GM21528 (cell line): ENCODE results near the gene BLACAT1.
"Not testable (repeated sequence)": the region's sequence is repeated elsewhere in the genome, so short reads cannot be mapped to it uniquely, and the experiment has no call there.

Experiments
- ATAC-seq: cut with Tn5 transposase; IDR thresholded peaks from one replicate; pipeline ENCODE4 v1.9.1; 2021; ENCODE audit warnings: mild to moderate bottlenecking, moderate library complexity; ENCODE audit not compliant: unreplicated experiment, low FRiP score

BLACAT1 gene

GRCh38 chr1:205484985-205485967 is 29.4 kb upstream of the BLACAT1 start:
- ATAC-seq: no peak

DNA sequence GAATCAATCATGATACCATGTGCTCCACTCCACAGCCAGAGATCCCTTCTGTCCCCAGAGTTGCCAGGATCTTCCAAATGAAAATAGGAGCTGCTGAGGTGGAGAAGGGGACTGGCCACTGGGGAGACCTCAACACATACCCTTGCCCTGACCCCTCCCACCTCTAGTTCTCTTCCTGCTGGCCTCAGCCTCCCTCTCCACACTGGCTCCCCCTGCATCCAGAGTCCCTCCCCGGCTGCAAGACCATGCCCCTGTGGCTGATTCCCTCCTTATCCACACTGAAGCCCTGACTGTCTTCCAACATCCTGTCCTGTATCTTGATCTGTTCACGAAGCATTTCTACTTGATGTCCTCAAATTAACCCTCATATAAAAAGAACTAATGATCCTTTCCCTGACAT is 27.5 kb upstream of the BLACAT1 start:
- ATAC-seq: no peak

GRCh38 chr1:205482587-205482986 is 26.7 kb upstream of the BLACAT1 start:
- not testable (repeated sequence) for ATAC-seq

GRCh38 chr1:205481629-205482151 is 25.8 kb upstream of the BLACAT1 start:
- no peak for ATAC-seq

DNA sequence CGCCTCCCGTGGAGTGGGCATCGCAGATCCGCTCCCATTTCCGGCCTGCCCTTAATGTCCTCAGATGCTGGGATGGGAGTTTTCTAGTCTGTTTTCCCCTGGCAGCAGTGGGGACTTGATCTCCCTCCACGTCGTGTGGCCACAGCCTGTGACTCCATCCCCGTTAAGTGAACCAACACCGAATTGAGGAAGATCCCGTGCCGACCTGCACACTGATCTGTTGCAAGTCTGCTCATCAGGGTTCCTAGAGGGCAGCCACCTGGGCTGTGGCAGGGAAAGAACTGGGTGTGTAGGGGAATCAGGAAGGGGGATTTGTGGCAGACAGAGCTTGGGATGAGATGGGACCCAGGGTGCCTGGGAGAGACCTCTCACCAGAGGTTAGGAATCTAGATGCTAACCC is 25.4 kb upstream of the BLACAT1 start:
- ATAC-seq: no peak

GRCh38 chr1:205480349-205480985 is 24.6 kb upstream of the BLACAT1 start:
- ATAC-seq: no peak

GRCh38 chr1:205478985-205479384 is 23.1 kb upstream of the BLACAT1 start:
- not testable (repeated sequence) for ATAC-seq

DNA sequence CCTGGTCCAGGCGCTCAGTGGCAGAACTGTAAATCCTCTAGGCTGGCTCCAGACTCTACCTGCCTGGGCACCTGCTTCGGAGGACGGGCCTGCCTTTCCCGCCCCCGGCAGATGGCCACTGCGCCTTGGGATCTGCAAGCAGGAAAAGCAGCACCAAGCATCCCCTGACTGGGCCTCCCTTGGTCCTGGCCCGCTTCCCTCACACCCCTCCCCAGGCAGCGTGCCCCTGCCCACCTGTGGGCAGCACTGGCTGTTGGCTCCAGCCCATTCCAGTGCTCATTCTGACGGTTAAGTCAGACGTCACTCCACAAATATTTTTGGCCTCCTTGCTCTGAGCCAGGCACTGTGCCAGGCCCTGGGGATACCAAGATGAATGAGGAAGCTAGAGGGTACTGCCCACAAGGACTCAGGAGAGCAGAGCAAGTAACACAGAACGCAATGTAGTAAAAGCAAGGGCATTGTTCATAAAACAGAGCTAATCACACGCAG is 22.0 kb upstream of the BLACAT1 start:
- ATAC-seq: no peak

GRCh38 chr1:205477121-205477758 is 21.4 kb upstream of the BLACAT1 start:
- ATAC-seq: no peak

DNA sequence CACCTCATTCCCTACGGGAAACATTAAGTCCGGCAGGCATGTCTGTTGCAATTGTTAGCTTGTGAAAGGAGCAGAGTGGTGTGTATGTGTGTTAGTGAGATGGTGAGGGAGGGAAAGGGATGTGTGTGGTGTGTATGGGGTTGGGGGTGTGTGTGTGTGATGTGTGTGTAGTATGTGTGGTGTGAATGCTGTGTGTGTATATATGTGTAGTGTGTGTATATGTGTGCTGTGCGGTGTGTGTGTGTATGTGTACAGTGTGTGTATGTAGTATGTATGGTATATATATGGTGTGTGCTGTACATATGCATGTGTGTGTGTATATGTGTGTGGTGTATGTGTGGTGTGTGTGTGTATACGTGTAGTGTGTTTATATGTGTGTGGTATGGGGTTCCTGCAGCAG is 20.8 kb upstream of the BLACAT1 start:
- no peak for ATAC-seq

DNA sequence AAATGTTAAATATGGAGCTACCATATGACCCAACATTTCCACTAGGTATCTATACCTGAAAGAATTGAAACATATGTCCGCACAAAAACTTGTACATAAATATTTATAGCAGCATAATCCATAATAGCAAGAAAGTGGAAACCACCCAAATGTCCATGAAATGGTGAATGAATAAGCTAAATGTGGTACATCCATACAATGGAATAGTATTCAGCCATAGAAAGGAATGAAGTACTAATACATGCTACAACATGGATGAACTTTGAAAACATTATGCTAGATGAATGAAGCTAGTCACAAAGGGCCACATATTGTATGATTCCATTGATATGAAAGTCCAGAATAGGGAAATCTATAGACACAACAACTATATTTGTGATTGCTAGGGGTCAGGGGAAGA is 20.0 kb upstream of the BLACAT1 start:
- ATAC-seq: no peak

GRCh38 chr1:205474571-205474970 is 18.7 kb upstream of the BLACAT1 start:
- no peak for ATAC-seq

DNA sequence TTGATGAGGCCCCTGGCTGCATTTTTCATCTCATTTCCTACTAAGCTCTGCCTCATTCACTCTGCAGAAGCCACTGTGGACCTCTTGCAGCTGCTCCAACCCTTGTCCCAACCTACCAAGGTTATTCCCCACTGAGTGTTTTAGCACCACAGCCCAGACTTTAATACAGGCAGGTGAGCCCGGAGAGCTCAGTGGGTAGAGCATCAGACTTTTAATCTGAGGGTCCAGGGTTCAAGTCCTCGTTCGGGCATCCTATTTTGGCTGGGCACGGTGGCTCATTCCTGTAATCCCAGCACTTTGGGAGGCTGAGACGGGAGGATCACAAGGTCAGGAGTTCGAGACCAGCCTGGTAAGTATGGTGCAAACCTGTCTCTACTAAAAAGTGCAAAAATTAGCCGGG is 18.1 kb upstream of the BLACAT1 start:
- ATAC-seq: no peak

- ATAC-seq: no peak
Observed at GRCh38 chr1:205473475-205473874, 17.6 kb upstream of the BLACAT1 start.

GRCh38 chr1:205472737-205473441 is 17.0 kb upstream of the BLACAT1 start:
- no peak for ATAC-seq

- no peak for ATAC-seq
Observed at GRCh38 chr1:205470131-205470530, 14.3 kb upstream of the BLACAT1 start.

DNA sequence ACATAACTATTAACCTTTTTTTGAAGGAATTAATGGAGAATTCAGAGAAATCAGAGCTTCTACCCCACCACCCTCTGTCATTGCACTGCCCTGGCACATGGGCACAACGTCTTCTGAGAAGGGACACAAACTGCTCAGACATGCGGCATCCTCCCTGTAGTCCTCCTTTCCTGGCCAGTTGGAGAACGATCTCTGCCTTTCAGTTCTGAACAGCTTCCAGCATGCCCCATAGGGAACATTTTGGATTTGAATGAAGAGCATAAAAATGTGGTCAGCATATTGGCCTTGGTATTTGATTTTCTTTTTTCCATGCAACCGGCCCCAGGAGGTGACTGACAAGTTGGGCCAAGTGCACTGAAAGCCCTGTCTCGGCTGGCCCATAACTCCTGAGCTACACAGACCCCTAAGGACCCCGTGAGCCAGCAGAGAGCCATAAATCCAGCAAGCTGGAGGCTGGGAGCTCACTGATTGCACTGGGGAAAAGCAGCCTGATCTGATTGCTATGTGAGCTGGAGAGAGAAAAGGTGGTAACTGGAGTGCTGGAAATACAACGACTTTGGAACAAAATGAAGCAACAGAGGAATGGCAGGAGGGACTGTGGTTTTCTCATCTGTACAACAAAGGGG is 10.9 kb upstream of the BLACAT1 start:
- ATAC-seq: no peak

DNA sequence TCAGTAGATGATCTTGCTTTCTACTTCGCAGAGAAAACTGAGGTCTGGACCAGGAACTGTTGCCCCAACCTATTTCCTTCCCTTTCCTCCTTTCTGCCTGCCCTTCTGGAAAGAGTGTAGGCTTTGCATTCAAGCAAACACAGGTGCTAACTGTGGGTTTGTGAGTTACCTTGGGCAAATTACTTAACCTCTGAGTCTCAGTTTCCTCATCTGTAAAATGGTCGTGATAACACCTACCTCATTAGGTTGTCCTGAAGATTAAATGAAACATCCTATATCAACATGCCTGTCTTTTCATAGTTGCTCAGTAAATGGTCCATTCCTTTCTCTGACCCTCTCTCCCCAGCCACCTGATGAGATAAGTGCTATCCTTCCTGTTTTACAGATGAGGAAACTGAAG is 9.5 kb upstream of the BLACAT1 start:
- no peak for ATAC-seq

- ATAC-seq: no peak
Observed at GRCh38 chr1:205458777-205459566, 3.1 kb upstream of the BLACAT1 start.
